IMR-90 (cell line): ENCODE results near the gene ABAT.

Source experiments
- BHLHE40 ChIP-seq: fragments of 150-350 bp; IDR thresholded peaks from 2 replicates; pipeline ENCODE4 v1.6.1; 2016; ENCODE audit warnings: mild to moderate bottlenecking, low read depth, low read length
- CTCF ChIP-seq: conservative IDR thresholded peaks from 2 replicates; pipeline ENCODE4 v1.5.1; 2012; ENCODE audit warnings: mild to moderate bottlenecking, low read depth, low read length, improper control_type of control experiment
- ELK1 ChIP-seq: fragments of 150-350 bp; IDR thresholded peaks from 2 replicates; pipeline ENCODE4 v1.6.1; 2016; ENCODE audit warnings: low read depth, mild to moderate bottlenecking, low read length, moderate library complexity, borderline replicate concordance
- MXI1 ChIP-seq: IDR thresholded peaks from 2 replicates; pipeline ENCODE4 v1.6.1; 2012; ENCODE audit warnings: low read depth, mild to moderate bottlenecking, low read length, moderate library complexity, borderline replicate concordance
- NFE2L2 ChIP-seq: fragments of 150-350 bp; IDR thresholded peaks from 2 replicates; pipeline ENCODE4 v1.6.1; 2016; ENCODE audit warnings: low read depth, mild to moderate bottlenecking, low read length
- POLR2A ChIP-seq: IDR thresholded peaks from 2 replicates; pipeline ENCODE4 v1.6.1; 2012; ENCODE audit warnings: mild to moderate bottlenecking, low read depth, low read length
- SMC3 ChIP-seq: fragments of 150-350 bp; IDR thresholded peaks from 2 replicates; pipeline ENCODE4 v1.6.1; 2016; ENCODE audit warnings: low read depth, mild to moderate bottlenecking, antibody characterized with exemption, low read length, moderate library complexity
- USF2 ChIP-seq: fragments of 150-350 bp; IDR thresholded peaks from 2 replicates; pipeline ENCODE4 v1.6.1; 2017; ENCODE audit warnings: mild to moderate bottlenecking, antibody characterized with exemption, low read length, low read depth

GRCh38 chr16:8694795-8695728, 20.6 kb downstream of the ABAT start:
- no peak for TF ChIP-seq CTCF
- no peak for TF ChIP-seq BHLHE40
- no peak for TF ChIP-seq POLR2A
- no peak for TF ChIP-seq SMC3
- TF ChIP-seq NFE2L2 = no peak
- no peak for TF ChIP-seq USF2
- TF ChIP-seq ELK1 = no peak
- TF ChIP-seq MXI1 = no peak
